Measurements from ENCODE around the gene LGALS9C. TPM values are rescaled to one million over a fixed set of nuclear protein-coding genes. Genes with fewer than 3 reads are reported as not detected.
"Not testable (repeated sequence)": the region's sequence is repeated elsewhere in the genome, so short reads cannot be mapped to it uniquely, and the experiment has no call there.

The LGALS9C gene
- not detected for total RNA-seq

DNA sequence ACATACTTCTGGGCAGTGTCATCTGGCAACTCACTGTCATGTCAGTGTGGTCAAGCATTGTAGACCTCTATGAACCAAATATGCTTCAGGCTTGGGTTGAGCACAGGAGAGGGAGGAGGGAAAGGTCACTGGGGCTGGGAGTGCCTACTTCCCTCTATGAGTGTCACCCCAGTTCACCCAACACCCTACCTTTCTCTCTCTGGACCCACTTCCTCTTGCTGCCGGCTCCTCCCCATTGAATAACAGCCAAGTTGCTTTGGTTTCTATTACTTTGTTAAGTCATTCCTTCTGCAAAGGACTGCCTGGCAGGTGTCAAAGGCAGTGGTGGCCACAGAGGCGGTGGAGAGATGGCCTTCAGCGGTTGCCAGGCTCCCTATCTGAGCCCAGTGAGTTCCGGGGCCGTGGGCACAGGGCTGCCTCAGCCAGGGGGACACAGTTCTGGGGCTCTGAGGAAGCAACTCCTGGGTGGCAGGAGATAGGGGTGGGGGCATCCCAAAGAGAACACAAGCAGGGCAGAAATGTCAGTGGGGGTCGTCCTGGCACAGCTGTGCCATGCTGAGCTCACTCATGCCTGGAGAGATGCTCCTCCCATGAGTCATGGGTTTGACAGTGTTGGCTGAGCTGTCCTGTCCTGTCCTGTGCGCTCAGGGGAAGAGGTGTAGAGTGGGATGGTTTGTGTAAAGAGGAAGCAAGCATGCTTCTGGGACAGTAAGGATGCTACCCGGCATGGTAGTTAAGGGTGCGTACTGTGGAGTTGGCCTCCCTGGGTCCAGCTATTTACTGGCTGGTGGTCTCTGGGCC lies at the start of gene LGALS9C:
LGALS9C (plus strand) TSS at position 282 of the 801 bp plus-strand sequence; CDS start at position 348, 66 bp downstream.
- H3K27me3 ChIP-seq, result not testable (repeated sequence)

DNA sequence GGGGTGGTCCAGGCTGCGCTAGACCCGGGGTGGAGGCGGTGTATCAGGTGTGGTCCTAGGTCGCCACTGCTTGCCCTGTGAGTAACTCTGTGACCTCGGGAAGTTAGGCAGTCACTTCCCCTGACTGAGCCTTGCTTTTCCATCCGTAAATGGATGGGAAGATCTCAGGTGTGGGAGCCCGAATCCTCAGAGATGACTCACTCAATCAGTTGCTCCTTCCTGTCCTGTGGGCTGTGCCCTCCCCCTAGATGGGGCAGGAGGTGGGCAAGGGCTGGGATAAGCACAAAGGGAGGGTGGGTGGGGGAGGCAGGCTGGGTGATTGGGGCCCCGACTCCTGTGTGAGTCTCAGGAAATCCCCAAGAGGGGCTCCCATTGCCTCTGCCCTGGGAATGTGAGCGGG lies 44.4 kb upstream of the LGALS9C start:
- DNase-seq (ENCODE audit: low spot score in 2 of 2); intact Hi-C loops (cut with DNase I); H3K36me3 ChIP-seq; H3K27me3 ChIP-seq; H3K27ac ChIP-seq; H3K4me3 ChIP-seq; H3K9me3 ChIP-seq; H3K4me1 ChIP-seq: not testable (repeated sequence)

More for the DNA sequence above, at the start of gene LGALS9C:
- H3K9me3 ChIP-seq; H3K36me3 ChIP-seq; intact Hi-C loops (cut with DNase I); H3K4me3 ChIP-seq; H3K27ac ChIP-seq; DNase-seq (ENCODE audit: low spot score in 2 of 2); H3K4me1 ChIP-seq: not testable (repeated sequence)

DNA sequence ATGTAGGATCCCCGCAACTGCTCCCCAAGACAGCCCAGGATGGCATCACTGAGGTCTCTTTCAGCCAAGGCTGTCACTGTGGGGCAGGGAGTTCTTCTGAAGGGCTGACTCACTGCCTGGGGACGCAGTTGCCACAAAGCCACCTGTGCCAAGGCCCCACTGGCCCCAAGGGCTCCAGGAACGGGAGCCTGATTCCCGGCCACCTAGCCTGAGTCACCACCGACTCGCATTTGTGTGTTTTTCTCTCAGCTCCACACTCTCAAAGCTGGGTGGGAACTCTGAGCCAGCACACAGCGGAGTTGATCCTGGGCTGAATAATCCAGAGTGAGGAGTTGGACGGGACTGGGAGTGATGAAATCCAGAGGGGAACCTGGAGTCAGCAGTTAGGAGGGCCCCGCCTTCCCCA lies 37.1 kb upstream of the LGALS9C start:
- H3K27me3 ChIP-seq; H3K4me3 ChIP-seq; H3K9me3 ChIP-seq; intact Hi-C loops (cut with DNase I); H3K36me3 ChIP-seq; H3K4me1 ChIP-seq; H3K27ac ChIP-seq; DNase-seq (ENCODE audit: low spot score in 2 of 2): not testable (repeated sequence)

DNA sequence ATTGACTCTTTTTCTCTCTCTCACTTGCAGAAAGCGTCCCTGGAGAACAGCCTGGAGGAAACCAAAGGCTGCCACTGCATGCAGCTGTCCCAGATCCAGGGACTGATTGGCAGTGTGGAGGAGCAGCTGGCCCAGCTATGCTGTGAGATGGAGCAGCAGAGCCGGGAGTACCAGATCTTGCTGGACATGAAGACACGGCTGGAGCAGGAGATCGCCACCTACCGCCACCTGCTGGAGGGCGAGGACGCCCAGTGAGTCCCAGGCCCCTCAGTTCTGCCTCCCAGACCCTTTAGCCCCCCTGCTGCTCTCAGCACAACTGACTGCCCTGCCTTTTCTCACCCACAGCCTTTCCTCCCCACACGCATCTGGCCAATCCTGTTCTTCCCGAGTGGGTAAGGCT lies 34.5 kb upstream of the LGALS9C start:
- DNase-seq (ENCODE audit: low spot score in 2 of 2); intact Hi-C loops (cut with DNase I); H3K27me3 ChIP-seq; H3K4me1 ChIP-seq; H3K36me3 ChIP-seq; H3K27ac ChIP-seq; H3K9me3 ChIP-seq; H3K4me3 ChIP-seq: not testable (repeated sequence)
- TF ChIP-seq, protein P1, sequence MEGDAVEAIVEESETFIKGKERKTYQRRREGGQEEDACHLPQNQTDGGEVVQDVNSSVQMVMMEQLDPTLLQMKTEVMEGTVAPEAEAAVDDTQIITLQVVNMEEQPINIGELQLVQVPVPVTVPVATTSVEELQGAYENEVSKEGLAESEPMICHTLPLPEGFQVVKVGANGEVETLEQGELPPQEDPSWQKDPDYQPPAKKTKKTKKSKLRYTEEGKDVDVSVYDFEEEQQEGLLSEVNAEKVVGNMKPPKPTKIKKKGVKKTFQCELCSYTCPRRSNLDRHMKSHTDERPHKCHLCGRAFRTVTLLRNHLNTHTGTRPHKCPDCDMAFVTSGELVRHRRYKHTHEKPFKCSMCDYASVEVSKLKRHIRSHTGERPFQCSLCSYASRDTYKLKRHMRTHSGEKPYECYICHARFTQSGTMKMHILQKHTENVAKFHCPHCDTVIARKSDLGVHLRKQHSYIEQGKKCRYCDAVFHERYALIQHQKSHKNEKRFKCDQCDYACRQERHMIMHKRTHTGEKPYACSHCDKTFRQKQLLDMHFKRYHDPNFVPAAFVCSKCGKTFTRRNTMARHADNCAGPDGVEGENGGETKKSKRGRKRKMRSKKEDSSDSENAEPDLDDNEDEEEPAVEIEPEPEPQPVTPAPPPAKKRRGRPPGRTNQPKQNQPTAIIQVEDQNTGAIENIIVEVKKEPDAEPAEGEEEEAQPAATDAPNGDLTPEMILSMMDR (IDR thresholded peaks at IDR 0.05), result peak in 1 of 3 experiments; percentile 7

DNA sequence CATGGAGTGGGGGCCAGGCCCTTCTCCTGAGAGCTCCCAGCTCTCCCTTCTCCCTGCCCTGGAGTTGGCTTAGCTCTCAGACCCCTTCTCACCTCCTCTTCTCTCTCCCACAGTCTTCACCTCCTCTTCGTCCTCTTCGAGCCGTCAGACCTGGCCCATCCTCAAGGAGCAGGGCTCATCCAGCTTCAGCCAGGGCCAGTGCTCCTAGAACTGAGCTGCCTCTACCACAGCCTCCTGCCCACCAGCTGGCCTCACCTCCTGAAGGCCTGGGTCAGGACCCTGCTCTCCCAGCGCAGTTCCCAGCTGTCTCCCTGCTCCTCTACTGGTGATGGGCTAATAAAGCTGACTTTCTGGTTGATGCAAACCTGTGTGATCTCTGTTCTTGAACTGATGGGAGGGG lies 34.1 kb upstream of the LGALS9C start:
- H3K36me3 ChIP-seq; H3K4me3 ChIP-seq; H3K27me3 ChIP-seq; H3K9me3 ChIP-seq; intact Hi-C loops (cut with DNase I); H3K4me1 ChIP-seq; DNase-seq (ENCODE audit: low spot score in 2 of 2); H3K27ac ChIP-seq: not testable (repeated sequence)

DNA sequence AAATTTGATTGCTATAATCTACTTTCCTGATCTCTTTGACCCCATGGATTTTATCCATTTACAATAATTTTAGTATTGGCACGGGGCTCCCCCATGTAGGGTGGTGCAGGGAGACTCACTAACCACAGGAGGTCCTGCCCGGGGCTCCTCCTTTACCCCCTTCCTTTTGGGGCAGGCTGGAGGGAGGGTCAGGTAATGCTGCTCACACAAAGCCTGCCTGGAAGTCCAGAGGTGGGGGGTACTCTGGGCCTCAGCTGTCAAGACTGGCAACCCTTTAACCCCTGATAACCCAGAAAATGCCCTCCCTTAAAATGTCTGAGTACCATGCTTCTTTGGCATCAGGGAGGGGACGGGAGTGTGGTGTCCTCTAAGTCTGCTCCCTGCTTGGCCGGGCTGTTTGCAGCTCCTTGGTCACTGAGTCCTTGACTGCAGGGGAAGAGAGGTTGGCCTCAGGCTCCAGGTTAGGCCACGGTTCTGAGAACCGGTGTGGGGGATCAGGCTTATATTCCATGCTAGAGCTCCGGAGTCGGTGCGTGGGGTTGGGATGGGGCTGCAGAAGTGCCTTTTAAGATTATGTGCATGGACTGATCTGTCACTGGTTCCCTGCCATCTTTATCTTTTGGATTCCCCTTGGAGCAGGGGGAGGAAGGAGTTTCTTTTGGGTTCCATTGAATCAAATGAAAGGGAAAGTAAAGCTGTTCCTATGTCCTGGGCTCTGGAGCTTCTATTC lies 28.9 kb upstream of the LGALS9C start:
- H3K27me3 ChIP-seq; DNase-seq (ENCODE audit: low spot score in 2 of 2); H3K4me3 ChIP-seq; H3K4me1 ChIP-seq; intact Hi-C loops (cut with DNase I); H3K27ac ChIP-seq; H3K9me3 ChIP-seq; H3K36me3 ChIP-seq: not testable (repeated sequence)

DNA sequence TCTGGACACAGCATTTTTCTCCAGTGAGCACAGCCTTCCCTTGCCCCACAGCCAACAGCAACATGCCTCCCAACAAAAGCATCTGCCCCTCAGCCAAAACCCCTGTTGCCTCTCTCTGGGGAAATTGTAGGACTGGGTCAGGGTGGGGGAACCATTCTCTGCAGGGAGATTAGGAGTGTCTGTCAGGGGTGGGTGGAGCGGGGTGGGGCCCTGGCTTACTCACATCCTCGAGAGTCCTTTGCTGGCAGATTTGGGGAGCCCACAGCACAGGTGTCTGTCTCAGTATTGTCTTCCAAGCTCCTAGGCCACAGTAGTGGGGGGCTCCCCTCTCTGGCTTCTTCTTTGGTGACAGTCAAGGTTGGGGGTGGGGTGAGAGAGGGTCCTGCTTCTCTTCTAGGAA lies 28.3 kb upstream of the LGALS9C start:
- H3K36me3 ChIP-seq; H3K9me3 ChIP-seq; H3K27me3 ChIP-seq; H3K4me1 ChIP-seq; intact Hi-C loops (cut with DNase I); H3K27ac ChIP-seq; H3K4me3 ChIP-seq; DNase-seq (ENCODE audit: low spot score in 2 of 2): not testable (repeated sequence)

DNA sequence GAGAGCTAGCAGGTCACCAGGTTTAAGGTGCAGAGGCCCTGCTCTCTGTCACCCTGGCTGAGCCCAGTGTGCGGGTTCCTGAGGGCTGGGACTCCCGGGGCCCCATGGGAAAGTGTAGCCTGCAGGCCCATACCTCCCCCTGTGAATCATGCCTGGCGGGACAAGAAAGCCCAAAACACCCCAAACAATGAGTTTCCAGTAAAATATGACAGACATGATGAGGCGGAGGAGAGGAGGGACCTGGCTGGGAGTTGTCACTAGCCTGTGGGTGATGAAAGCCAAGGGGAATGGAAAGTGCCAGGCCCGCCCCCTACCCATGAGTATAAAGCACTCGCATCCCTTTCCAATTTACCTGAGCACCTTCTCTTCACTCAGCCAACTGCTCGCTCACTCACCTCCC lies 26.8 kb upstream of the LGALS9C start:
- intact Hi-C loops (cut with DNase I); H3K36me3 ChIP-seq: not testable (repeated sequence)

DNA sequence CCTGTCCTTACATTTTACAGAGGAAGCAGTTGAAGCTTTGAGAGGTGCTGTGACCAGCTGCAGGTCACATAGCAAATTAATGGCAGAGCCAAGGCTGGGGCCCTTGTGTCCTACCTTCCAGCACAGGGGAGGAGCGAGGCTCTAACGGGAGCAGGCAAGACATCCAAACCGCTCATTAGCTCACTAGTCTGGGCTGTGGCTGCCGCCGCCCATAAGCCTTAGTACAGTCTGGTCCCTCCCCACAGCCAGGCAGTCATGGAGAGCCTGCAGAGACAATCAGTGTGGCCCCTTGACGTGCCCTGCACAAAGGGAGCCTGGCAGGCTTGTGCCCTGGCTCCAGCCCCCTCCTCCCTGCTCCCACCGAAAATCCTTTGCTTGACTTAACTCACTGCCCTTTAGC lies 25.6 kb upstream of the LGALS9C start:
- H3K9me3 ChIP-seq; H3K4me1 ChIP-seq; H3K36me3 ChIP-seq; H3K4me3 ChIP-seq; H3K27me3 ChIP-seq; H3K27ac ChIP-seq; intact Hi-C loops (cut with DNase I); DNase-seq (ENCODE audit: low spot score in 2 of 2): not testable (repeated sequence)

More for the DNA sequence above, 26.8 kb upstream of the LGALS9C start:
- H3K4me1 ChIP-seq; H3K27ac ChIP-seq; H3K4me3 ChIP-seq; H3K27me3 ChIP-seq; DNase-seq (ENCODE audit: low spot score in 2 of 2); H3K9me3 ChIP-seq: not testable (repeated sequence)

DNA sequence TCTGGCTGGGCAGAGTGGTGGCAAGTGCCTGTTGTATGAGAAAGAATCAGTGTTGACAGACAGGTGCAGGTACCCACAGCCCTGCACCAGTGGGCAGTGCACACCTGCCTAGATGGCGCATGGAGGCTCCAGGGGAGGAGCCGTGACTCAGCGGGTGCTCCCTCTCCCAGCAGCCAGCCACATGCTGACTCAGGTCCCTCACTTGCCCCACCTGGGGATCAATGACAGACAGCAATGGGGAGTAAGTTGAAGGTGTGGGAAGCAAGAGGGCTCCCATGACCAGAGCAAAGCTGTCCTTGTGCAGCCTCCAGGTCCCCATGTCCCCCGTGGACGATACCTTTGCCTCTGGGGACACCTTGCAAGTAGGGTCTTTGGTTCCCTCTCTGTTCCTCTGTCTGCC lies 24.6 kb upstream of the LGALS9C start:
- H3K4me1 ChIP-seq; H3K27ac ChIP-seq; H3K9me3 ChIP-seq; intact Hi-C loops (cut with DNase I); DNase-seq (ENCODE audit: low spot score in 2 of 2); H3K36me3 ChIP-seq; H3K4me3 ChIP-seq; H3K27me3 ChIP-seq: not testable (repeated sequence)

DNA sequence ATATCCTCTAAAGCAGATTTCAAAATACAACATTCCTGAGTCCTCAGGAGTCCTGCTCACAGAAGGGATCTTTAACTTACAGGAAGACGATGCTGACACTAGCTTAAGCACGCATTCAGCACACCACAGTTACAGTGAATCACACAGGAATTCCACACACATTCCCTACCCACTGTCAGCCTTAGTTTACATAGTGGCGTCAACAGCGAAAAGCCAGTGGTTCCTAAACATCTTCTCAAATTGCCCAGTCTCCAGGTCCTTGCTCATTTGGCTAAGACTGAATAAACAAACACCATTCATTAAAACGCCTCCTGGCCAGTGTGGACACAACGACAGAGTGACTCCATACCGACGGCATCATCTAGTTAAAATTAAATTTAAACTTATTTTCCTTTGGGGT lies 17.6 kb upstream of the LGALS9C start:
- H3K36me3 ChIP-seq; intact Hi-C loops (cut with DNase I); H3K4me3 ChIP-seq; DNase-seq (ENCODE audit: low spot score in 2 of 2); H3K27me3 ChIP-seq; H3K27ac ChIP-seq; H3K9me3 ChIP-seq; H3K4me1 ChIP-seq: not testable (repeated sequence)

DNA sequence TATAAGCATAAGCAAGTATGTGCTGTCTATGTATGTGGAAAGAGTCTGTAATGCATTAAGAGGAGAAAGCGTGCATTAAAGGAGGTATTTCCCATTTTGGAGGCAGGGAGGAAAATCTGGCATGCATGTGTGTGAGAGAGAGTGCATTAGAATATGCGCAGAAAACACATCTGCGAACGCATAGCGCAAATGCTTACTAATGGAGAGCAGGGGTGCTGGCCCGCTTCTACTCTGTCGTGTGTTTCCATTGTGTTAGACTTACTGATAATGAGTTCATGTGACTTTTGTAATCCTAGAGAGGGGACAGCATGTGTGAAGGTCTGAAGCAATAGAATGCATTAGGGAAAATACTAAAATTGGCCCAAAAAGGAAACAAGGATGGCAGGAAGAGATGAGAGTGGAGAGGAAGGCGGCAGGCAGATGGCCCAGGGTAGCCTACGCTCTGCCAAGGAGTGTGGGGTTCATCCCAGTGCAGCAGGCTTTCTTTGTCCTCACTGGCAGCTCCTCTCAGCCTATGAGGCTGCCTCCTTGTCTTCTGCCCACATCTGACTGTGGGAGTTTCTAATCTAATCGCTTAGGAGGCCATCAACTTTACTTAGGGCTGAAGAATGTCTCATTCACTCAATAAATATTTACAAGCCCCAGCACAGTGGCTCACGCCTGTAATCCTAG lies 12.6 kb upstream of the LGALS9C start:
- H3K27ac ChIP-seq; H3K4me3 ChIP-seq; H3K36me3 ChIP-seq; H3K4me1 ChIP-seq; H3K27me3 ChIP-seq; DNase-seq (ENCODE audit: low spot score in 2 of 2); H3K9me3 ChIP-seq; intact Hi-C loops (cut with DNase I): not testable (repeated sequence)

Data from ascending aorta (tissue), 2 donors.